ENCODE results near the gene GTF2E1.
A peak's percentile ranks its signal among the peaks of the same experiment; 100 is the strongest.
"Not testable (repeated sequence)": the region's sequence is repeated elsewhere in the genome, so short reads cannot be mapped to it uniquely, and the experiment has no call there.

The GTF2E1 gene

DNA sequence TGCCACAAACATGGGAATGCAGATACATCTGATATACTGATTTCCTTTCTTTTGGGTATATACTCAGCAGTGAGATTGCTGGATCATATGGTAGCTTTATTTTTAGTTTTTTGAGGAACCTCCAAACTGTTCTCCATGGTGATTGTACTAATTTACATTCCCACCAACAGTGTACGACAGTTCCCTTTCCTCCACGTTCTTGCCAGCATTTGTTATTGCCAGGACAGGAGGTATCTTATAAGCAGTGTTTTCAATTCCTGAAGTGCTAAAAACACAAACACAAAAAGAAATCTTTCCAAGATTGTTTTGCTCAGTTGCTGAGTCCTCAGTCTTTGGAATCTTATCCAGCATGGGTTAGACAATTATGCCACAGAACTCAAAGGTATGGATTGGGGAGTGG, 13.5 kb downstream of the GTF2E1 start:
- no peak for DNase-seq (ENCODE audit: low read depth)

GRCh38 chr3:120758551-120758950, 16.0 kb downstream of the GTF2E1 start:
- DNase-seq (ENCODE audit: low read depth): not testable (repeated sequence)

DNA sequence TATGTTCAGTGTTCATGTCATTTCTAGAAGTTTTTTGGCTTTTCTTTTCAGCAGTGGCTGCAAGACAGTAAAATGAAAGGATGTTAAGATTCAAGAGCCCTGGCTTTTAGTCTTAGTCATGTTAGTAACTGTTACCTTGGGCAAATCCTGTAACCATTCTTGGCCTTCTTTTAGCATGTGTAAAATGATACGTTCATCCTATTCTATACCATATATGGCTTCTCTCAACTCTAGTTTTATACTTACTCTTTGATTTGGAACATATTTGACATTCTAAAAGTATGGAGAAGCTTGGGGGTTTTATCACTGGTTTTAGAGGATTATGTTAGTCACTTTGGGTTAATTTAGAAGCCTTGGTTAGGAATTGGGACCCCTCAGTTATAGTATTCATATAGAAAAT, 20.1 kb downstream of the GTF2E1 start:
- peak; percentile 11 for DNase-seq (ENCODE audit: low read depth)

DNA sequence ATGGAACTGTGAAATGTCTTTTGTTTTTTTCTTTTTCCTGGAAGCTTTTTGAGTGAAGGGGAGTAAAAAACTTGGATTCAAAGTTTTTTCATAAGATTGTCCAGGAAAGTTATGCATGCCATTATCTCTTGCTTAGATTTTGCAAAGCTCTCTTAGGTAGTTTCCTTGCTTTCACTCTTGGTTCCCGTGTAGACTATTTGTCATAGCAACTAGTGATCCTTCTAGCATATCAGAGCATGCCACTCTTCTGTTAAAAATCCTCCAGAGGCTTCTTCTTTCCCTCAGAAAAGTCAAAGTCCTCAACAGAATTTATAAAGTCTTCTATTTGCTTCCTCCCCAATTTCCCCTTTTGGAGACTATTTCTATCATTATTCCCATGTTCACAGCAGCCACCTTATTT, 21.1 kb downstream of the GTF2E1 start:
- DNase-seq (ENCODE audit: low read depth): peak; percentile 20

GRCh38 chr3:120764206-120764605, 21.7 kb downstream of the GTF2E1 start:
- no peak for DNase-seq (ENCODE audit: low read depth)

DNA sequence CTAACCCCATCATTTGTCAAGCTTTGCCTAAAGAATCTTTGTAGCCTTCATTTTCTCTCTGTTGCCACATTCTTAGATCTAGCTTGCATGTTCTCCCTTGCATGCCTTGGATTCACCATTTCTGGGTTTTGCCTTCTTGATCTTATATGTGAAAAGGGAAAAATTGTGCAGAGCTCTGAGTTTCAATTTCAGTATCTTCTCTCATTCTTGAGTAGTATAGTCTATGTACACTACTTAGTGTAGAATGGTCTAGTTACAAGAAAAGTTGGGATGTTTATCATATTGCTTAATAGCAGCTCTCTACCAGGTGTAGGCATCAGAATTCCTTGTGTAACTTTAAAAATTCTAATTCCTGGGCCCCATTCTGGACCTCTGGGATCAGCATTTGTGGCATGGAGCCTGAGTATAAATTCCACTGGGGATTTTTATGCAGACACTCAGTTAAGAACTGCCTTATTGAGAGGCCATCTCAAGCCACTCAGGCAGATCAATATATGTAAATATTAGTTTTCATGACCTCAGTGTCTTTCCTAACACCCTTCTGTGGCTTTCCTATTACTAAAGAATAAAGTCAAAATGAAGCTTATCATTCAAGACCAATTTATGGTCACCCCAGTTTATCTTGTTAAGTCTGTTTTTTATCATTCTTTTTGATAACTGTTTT, 23.4 kb downstream of the GTF2E1 start:
- DNase-seq (ENCODE audit: low read depth): peak; percentile 25

DNA sequence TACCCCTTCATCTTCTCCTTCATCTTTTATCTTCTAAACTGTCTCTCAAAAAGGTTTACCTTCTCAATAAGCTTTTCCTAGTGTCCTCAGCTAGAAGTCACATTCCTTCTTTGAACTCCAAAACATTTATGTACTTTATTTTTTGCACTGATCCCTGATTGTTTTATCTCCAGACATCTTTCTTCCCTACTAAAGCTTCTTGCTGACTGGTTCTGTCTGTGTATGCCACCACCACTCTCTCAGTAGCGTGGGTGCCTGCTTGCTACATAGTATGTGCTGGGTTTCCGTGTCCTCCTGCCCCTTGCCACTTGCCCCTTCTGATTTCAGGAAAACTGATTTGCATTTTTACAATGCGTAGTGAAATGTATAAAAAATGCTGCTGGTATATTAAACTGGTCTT, 24.0 kb downstream of the GTF2E1 start:
- no peak for DNase-seq (ENCODE audit: low read depth)

DNA sequence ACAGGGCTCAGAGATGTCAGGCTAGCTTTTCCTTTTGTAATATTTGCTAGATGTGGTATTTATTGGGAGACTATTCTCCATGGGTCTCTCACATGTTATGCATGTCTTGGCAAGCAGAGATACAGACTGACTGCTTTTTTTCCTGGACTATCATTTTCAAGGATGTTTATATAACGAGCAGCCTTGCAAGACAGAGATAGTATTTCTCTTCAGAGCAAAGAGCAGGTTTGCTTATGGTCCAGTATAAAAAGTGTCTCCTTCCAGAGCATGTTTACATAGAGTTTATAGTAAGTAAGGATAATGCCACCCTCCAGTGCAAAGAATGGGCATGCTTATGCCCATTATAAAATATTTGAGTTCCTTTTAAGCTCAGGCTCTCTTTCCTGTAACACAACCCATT, 24.6 kb downstream of the GTF2E1 start:
- no peak for DNase-seq (ENCODE audit: low read depth)

- peak; percentile 56 for DNase-seq (ENCODE audit: low read depth)
These were observed 26.9 kb downstream of the GTF2E1 start for GRCh38 chr3:120769436-120769835.

DNA sequence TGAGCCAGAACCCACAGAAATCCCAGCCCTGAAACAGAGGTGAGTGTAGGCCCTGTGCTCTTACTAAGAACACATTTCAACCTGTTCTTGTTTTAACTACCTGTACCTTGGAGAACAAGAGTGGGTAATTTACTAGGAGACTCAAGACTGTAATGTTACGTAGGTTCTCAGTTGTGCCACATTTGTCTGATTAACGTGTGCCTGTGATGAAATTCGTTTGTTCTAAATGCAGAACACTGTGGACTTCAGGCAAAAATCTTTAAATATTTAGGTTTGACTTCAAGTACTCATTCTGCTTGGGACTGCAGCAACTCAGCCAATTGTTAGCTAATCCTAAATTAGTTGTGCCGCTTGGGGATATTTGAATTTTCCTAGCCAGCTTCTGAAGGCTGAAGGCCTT, 28.3 kb downstream of the GTF2E1 start:
- no peak for DNase-seq (ENCODE audit: low read depth)

GRCh38 chr3:120772081-120772480, 29.5 kb downstream of the GTF2E1 start:
- no peak for DNase-seq (ENCODE audit: low read depth)

DNA sequence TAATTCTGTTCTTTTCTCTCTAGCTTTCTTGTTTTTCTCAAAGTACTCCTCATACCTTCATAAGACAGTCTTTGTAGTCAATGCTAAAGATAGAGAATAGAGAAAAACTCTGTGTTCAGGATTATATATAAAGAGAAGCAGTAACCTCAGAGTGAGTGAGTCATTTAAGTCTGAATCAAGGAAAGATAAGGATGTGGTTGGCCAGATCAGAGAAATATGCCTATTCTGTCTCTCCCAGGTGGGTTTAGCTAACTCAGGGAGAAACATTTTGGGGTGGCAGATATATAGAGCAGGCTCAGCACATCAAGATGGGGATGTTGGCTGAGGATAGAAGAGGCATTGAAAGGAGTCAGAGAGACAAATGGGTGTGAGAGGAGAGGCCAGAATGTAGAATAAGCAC, 31.4 kb downstream of the GTF2E1 start:
- DNase-seq (ENCODE audit: low read depth): peak; percentile 84

- DNase-seq (ENCODE audit: low read depth): no peak
These were observed 32.9 kb downstream of the GTF2E1 start for GRCh38 chr3:120775411-120775810.

GRCh38 chr3:120778776-120779175, 36.2 kb downstream of the GTF2E1 start:
- no peak for DNase-seq (ENCODE audit: low read depth)

DNA sequence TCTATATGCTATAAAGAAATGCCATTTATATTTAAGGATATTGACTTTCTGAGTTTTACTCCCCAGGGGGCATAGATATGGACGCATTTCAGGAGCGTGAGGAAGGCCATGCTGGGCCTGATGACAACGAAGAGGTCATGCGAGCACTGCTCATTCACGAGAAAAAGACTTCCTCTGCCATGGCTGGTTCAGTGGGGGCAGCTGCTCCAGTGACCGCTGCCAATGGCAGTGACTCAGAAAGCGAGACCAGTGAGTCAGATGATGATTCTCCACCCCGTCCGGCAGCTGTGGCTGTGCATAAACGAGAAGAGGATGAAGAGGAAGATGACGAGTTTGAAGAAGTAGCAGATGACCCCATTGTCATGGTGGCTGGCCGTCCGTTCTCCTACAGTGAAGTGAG, 38.4 kb downstream of the GTF2E1 start:
- DNase-seq (ENCODE audit: low read depth): peak; percentile 81

DNA sequence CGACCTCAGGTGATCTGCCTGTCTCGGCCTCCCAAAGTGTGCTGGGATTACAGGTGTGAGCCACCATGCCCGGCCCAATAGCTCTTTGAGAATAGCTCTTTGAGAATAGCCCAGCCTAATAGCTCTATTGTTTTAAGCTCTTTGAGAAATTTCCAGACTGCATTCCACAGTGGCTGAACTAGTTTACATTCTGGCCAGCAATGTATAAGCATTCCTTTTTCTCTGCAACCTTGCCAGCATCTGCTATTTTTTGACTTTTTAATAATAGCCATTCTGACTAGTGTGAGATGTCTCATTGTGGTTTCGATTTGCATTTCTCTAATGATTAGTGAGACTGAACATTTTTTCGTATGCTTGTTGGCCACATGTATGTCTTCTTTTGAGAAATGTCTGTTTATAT, 43.3 kb downstream of the GTF2E1 start:
- DNase-seq (ENCODE audit: low read depth): peak; percentile 37

GRCh38 chr3:120791010-120791409, 48.5 kb downstream of the GTF2E1 start:
- DNase-seq (ENCODE audit: low read depth): no peak

GRCh38 chr3:120791913-120792312, 49.4 kb downstream of the GTF2E1 start:
- peak; percentile 91 for DNase-seq (ENCODE audit: low read depth)

GRCh38 chr3:120793601-120794000, 51.1 kb downstream of the GTF2E1 start:
- DNase-seq (ENCODE audit: low read depth): no peak

- peak; percentile 88 for DNase-seq (ENCODE audit: low read depth)
These were observed 52.6 kb downstream of the GTF2E1 start for GRCh38 chr3:120795017-120795648.

DNA sequence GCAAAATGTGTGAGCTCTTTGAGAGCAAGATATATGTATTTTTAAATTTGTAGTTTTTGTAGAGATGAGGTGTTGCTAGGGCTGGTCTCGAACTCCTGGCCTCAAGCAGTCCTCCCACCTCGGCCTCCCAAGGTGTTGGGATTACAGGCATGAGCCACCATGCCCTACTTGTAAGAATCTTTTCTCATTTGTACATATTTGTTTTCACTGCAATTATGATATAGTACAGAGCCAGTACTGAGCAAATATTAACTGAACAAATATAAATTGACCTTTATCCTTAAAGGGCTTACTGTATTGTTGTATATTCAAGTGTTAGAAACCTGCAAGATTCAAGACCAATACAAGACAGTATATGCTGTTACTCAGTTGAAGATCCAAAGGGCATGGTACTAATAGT, 53.4 kb downstream of the GTF2E1 start:
- DNase-seq (ENCODE audit: low read depth): no peak

DNA sequence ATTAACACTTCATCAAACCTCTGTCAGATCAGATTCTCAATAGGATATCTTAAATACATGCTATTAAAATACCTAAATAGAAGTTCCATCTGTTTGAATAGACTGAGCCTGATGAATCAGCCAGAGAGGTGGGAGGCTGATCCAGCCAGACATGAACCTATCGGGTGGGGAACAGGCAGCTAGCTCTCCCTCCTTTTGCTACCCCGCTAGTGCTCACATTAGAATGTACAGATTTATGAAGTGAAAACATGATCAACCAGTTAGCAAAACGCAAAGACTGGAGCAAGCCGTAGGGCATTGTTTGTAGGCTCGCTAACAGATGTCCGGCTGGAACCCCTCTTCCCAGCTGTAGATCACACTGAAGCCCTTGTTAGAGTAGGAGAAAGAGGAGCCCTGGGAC, 54.4 kb downstream of the GTF2E1 start:
- no peak for DNase-seq (ENCODE audit: low read depth)

GRCh38 chr3:120797857-120798256, 55.3 kb downstream of the GTF2E1 start:
- DNase-seq (ENCODE audit: low read depth): no peak

DNA sequence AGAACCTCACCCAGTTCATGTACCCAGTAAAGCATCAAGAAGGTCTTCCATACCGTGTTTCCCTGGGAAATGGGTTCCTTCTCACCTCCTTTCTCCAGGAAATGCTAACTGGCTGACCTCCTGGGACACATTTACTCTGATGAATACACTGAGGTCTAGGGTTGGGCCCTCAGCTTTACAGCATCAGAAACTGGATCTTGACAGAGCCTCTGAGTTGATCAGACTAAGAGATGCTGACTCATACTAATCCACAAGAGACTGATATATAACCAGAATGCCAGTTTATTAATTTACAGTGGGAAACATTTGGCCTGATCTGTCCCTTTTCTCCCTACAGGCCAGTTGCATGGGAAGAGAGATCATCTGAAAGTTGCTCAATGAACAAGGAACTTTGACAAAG, 55.8 kb downstream of the GTF2E1 start:
- no peak for DNase-seq (ENCODE audit: low read depth)

Data from amniotic epithelial cell (primary cell).